ENCODE data around the gene CELF2.

The CELF2 gene

DNA sequence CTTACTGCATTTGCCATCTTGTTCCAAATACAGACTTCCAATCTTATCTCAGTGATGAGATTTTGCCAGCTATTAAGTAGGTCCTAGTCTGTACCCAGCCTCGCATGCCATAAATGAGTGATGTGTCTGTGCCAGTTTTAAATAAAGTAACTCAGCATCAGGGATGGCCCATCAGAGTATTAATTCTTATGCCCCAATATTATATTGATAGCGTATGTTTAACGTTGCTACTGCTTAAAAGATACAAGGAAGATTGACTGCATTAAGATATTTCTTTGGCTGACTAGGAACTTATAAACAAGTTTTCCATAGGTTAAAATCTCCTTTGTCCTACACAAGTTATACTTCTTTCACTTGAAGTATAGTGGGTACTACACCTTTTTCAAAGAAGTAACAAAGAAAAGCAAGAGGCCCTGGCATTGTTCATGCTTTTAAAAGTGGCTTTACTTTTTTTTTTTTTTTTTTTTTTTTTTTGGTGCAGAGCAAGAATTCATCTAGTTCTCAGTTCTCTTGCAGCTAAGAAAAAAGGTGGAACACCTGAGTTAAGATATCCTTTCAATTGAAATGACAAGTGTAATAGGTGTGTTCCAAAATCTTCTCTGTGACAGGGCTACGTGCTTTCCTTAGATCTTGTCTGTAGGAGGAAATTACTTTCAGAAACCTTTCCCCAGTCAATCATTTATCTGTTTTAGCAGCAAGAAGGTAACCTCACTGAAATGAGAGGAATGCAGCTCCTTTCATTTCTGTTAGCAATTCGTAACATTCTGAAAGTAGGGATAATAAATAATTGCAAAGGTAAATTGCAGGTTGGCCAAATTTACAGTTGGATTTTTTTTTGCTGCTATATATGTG lies 245.0 kb downstream of the CELF2 start:
- DNase-seq (ENCODE audit: insufficient read length, low spot score) (no peak), FAIRE-seq (peak; percentile 87)

- no peak for FAIRE-seq
- no peak for DNase-seq (ENCODE audit: insufficient read length, low spot score)
These were observed 246.1 kb downstream of the CELF2 start for GRCh38 chr10:11263767-11264166.

GRCh38 chr10:11264296-11265048 lies 246.8 kb downstream of the CELF2 start:
- DNase-seq (ENCODE audit: insufficient read length, low spot score) (no peak), FAIRE-seq (peak; percentile 74)

GRCh38 chr10:11265484-11265883 lies 247.8 kb downstream of the CELF2 start:
- FAIRE-seq (peak; percentile 83), DNase-seq (ENCODE audit: insufficient read length, low spot score) (no peak)

DNA sequence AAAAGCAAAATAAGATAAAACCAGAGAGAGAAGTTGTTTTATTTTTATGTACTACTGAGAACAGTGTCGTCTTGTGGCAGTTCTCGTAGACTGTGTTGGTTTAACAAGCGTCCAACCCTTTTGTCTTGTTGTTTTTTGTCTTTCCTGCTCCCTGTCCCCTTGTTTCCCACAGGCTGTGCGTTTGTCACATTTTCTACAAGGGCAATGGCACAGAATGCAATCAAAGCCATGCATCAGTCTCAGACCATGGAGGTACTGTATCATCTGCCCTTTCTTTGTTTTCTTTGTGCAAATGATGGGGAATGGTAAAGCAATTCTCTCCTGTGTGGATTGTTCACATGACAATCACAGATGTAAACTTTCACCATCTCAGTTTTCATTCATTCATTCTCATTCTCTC lies 248.8 kb downstream of the CELF2 start:
- DNase-seq (ENCODE audit: insufficient read length, low spot score) = no peak
- peak; percentile 91 for FAIRE-seq

GRCh38 chr10:11270135-11270857 lies 252.6 kb downstream of the CELF2 start:
- DNase-seq (ENCODE audit: insufficient read length, low spot score) = peak; percentile 45
- peak; percentile 87 for FAIRE-seq

GRCh38 chr10:11270858-11271179 lies 253.1 kb downstream of the CELF2 start:
- no peak for DNase-seq (ENCODE audit: insufficient read length, low spot score)
- FAIRE-seq = no peak

DNA sequence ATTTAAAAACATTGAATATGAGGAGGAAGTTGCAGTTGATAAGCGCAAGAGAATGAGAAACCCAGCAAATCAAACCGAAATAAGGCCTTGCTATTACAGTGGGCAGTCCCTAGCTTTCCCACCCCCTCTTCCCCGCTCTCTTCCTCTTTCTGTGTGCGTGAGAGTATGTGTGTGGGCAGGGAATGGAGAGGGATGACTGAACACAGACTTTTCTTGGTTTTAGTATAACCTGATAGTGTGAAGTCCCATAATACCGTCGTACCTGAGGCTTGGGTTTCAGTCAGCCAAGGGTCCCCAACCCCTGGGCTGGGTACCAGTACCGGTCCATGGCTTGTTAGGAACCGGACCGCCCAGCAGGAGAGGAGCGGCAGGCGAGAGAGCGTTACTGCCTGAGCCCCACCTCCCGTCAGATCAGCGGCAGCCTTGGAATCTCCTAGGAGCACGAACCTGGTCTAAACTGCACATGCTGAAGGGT lies 255.3 kb downstream of the CELF2 start:
- DNase-seq (ENCODE audit: insufficient read length, low spot score) = no peak
- FAIRE-seq = peak; percentile 82

DNA sequence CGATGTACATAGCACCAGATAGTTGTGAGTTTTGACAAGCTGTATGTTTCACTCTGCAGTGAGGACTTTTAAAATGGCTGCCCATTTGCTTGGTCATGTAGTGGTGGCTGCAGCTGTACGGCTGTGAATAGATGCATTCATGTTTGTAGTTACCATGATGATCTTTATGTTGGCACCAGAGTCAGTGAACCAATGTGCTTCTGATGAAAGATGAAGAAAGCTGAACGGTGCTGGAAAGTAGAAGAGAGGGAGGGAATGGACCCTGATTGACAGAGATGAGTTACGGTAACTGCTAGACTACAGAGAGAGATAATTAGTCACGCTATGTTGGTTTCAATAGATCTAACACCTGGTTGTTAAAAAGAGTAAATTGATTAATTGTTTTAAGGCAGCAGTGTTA lies 256.8 kb downstream of the CELF2 start:
- peak; percentile 44 for FAIRE-seq
- no peak for DNase-seq (ENCODE audit: insufficient read length, low spot score)

GRCh38 chr10:11275651-11276050 lies 258.0 kb downstream of the CELF2 start:
- DNase-seq (ENCODE audit: insufficient read length, low spot score) (no peak), FAIRE-seq (no peak)

GRCh38 chr10:11276449-11276990 lies 258.8 kb downstream of the CELF2 start:
- no peak for DNase-seq (ENCODE audit: insufficient read length, low spot score)
- peak; percentile 45 for FAIRE-seq

DNA sequence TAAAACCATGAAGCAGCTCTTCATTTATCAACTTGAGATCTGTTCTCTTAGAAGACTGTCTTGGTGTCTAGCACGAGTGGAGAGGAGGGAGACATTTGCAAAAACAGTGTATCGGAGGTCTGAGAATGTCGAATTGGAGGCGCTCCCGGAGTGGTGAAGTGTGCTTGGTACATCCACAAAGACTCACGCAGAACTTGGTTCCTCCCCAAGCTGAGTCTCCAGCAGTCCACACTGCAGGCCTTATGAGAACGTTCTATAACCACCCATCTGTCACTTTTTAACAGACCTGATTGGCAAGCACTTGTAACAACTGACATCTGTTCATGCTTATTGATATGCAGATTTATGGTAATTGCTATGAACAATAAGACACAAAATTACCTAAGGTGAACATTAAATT lies 261.6 kb downstream of the CELF2 start:
- FAIRE-seq (no peak), DNase-seq (ENCODE audit: insufficient read length, low spot score) (no peak)

DNA sequence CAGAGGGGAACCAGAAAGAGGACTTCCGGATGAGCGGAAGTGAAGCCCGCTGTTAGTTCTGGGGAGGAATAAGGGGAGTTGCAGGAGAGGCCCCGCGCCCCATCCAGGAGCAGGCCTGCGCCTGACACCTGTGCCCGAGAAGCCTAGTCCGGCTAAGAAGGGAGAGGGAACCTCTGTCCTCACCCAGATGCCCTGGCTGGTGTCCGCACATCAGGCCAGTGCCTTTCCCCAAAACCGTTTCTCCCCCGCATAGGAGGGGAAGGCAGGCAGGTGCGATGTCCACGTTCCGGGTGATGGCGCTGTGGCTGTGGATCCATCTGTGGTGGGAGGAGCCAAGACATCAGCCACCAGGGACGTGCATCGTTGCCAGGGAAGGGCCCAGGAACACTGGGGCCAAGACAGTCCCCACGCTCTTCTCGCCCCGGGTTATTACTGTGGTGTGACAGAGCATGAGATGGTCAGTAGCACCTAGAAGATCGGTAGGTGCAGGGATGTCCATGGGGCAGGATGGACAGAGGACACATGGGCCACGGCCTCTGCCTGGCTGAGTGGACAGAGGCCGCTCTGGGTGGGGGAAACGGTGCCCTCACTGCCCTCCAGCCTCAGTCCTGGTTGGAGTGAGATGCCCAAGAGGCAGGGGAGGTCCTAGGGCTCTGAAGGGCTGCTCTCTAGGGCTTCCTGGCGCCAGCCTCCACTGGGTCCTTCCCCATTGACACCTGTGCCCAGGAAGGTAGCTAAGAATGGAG lies 262.7 kb downstream of the CELF2 start:
- FAIRE-seq = no peak

DNA sequence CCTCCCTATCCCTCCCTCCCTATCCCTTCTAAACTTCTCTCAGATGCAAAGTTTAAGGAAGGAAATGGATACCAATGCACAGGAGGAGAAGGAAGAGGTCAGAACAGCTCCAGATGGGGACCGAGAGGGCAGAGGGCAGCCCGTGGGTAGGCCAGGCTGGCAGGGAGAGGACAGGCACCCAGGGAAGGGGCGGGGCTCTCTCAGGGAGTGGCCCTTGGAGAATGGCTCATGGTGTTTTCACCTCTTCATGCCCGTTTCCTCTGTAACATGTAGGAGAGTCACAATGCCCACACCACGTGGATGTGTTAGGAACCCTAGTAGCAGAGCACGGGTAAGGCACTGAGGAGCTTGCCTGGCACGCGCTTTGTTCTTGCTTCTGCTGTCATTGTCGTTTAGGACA lies 264.5 kb downstream of the CELF2 start:
- DNase-seq (ENCODE audit: insufficient read length, low spot score) (no peak), FAIRE-seq (no peak)

More for the DNA sequence above, 262.7 kb downstream of the CELF2 start:
- no peak for DNase-seq (ENCODE audit: insufficient read length, low spot score)

GRCh38 chr10:11282661-11283060 lies 265.0 kb downstream of the CELF2 start:
- DNase-seq (ENCODE audit: insufficient read length, low spot score) (no peak), FAIRE-seq (no peak)

DNA sequence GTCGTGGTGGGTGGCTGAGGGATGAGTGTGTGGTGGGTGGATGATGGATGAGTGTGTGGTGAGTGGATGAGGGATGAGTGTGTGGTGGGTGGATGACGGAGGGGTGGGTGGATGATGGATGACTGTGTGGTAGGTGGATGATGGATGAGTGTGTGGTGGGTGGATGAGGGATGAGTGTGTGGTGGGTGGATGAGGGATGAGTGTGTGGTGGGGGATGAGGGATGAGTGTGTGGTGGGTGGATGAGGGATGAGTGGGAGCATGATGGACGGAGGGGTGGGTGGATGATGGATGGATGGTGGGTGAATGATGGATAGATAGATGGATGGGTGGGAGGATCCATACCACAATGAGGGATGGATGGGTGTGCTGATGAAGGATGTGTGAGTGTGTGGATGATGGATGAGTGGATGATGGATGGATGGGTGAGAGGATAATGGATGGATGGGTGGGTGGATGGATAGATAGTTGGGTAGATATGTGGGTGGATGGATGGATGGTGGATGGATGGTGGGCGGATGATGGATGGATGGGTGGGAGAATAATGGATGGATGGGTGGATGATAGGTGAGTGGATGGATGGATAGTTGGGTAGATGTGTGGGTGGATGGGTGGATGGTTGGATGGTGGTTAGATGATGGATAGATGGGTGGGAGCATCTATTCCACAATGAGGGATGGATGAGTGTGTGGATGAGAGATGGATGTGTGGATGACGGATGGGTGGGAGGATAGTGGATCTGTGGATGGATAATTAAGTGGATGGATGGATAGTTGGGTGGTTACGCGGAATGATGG lies 266.8 kb downstream of the CELF2 start:
- no peak for DNase-seq (ENCODE audit: insufficient read length, low spot score)
- no peak for FAIRE-seq

DNA sequence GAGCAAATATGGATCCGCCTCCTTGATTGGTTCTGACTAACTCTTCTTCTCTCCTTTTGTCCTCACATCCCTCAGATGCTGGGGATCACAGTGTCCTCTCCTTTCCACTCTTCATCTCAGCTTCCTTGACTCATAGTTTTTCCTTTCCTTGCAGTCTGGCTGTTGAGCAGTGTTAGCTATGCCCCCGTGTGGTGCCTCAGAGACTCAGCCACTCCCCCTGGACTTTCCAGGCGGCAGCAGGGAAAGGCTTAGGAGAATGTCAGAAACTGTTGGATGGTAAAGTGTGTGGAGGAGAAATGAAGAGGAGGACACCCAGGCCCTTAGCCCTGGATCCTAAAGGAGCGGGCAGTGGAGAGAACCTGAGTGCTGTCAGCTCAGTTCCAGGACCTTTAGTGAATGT lies 267.5 kb downstream of the CELF2 start:
- no peak for FAIRE-seq
- DNase-seq (ENCODE audit: insufficient read length, low spot score) = no peak

- DNase-seq (ENCODE audit: insufficient read length, low spot score) = peak; percentile 61
- peak; percentile 97 for FAIRE-seq
These were observed 268.7 kb downstream of the CELF2 start for GRCh38 chr10:11286261-11286852.

- FAIRE-seq (no peak), DNase-seq (ENCODE audit: insufficient read length, low spot score) (no peak)
These were observed 270.6 kb downstream of the CELF2 start for GRCh38 chr10:11288302-11288701.

Data from GM19239 (cell line).